MM.1S (cell line): ENCODE results near the gene FIGNL2.

Experiments
- DNase-seq: peaks from one replicate; pipeline ENCODE4 v3.0.0-alpha.2; 2015
- H2AFZ ChIP-seq: fragments of 300-600 bp; sonication (generic); 2 replicates; pipeline ENCODE4 v1.6.0; 2016; ENCODE audit warnings: antibody characterized with exemption, low read length
- H3F3A ChIP-seq: fragments of 300-600 bp; sonication (generic); 2 replicates; pipeline ENCODE4 v1.6.1; 2016; ENCODE audit warnings: mild to moderate bottlenecking, antibody characterized with exemption, low read length, moderate library complexity, mixed read lengths; ENCODE audit not compliant: insufficient read depth
- H3K27ac ChIP-seq: fragments of 300-600 bp; sonication (generic); 2 replicates; pipeline ENCODE4 v1.5.1; 2016; ENCODE audit warnings: mild to moderate bottlenecking, low read length
- H3K27me3 ChIP-seq: fragments of 300-600 bp; sonication (generic); replicated peaks from 2 replicates; pipeline ENCODE4 v1.6.0; 2016; ENCODE audit warnings: low read length; ENCODE audit not compliant: insufficient read depth
- H3K36me3 ChIP-seq: fragments of 300-600 bp; sonication (generic); replicated peaks from 2 replicates; pipeline ENCODE4 v1.6.1; 2016; ENCODE audit warnings: mild to moderate bottlenecking, low read length, mixed read lengths; ENCODE audit not compliant: insufficient read depth
- H3K4me1 ChIP-seq: fragments of 300-600 bp; sonication (generic); 2 replicates; pipeline ENCODE4 v1.6.1; 2016; ENCODE audit warnings: low read length, mixed read lengths
- H3K4me2 ChIP-seq: fragments of 300-600 bp; sonication (generic); 2 replicates; pipeline ENCODE4 v1.6.0; 2016; ENCODE audit warnings: low read depth, low read length
- H3K4me3 ChIP-seq: fragments of 300-600 bp; sonication (generic); 2 replicates; pipeline ENCODE4 v1.5.1; 2016; ENCODE audit warnings: low read length, mixed read lengths
- H3K79me2 ChIP-seq: fragments of 300-600 bp; sonication (generic); 2 replicates; pipeline ENCODE4 v1.6.1; 2016; ENCODE audit warnings: mixed run types, low read length, mixed read lengths
- H3K9ac ChIP-seq: fragments of 300-600 bp; sonication (generic); 2 replicates; pipeline ENCODE4 v1.6.1; 2016; ENCODE audit warnings: low read length, mixed read lengths
- H3K9me2 ChIP-seq: fragments of 300-600 bp; sonication (generic); replicated peaks from 2 replicates; pipeline ENCODE4 v1.6.1; 2016; ENCODE audit warnings: mild to moderate bottlenecking, low read length, mixed read lengths; ENCODE audit not compliant: insufficient read depth
- H3K9me3 ChIP-seq: fragments of 300-600 bp; sonication (generic); replicated peaks from 2 replicates; pipeline ENCODE4 v1.6.1; 2016; ENCODE audit warnings: mild to moderate bottlenecking, low read length, mixed read lengths; ENCODE audit not compliant: insufficient read depth
- H4K20me1 ChIP-seq: fragments of 300-600 bp; sonication (generic); 2 replicates; pipeline ENCODE4 v1.6.1; 2016; ENCODE audit warnings: mild to moderate bottlenecking, low read length, moderate library complexity, mixed read lengths; ENCODE audit not compliant: insufficient read depth
- EZH2 ChIP-seq: fragments of 300-600 bp; sonication (generic); optimal IDR thresholded peaks from 2 replicates; pipeline ENCODE3; 2017; ENCODE audit warnings: low read depth, mild to moderate bottlenecking, antibody characterized with exemption, low read length, mixed read lengths
- EZH2phosphoT487 ChIP-seq: fragments of 300-600 bp; sonication (generic); IDR thresholded peaks from 2 replicates; pipeline ENCODE4 v1.6.1; 2018; ENCODE audit warnings: antibody characterized with exemption, low read length
- TF ChIP-seq, protein P1 (sequence below): fragments of 300-600 bp; sonication (generic); IDR thresholded peaks from 2 replicates; pipeline ENCODE4 v1.5.1; 2016; ENCODE audit warnings: antibody characterized with exemption, low read length, mixed read lengths

FIGNL2 gene

DNA sequence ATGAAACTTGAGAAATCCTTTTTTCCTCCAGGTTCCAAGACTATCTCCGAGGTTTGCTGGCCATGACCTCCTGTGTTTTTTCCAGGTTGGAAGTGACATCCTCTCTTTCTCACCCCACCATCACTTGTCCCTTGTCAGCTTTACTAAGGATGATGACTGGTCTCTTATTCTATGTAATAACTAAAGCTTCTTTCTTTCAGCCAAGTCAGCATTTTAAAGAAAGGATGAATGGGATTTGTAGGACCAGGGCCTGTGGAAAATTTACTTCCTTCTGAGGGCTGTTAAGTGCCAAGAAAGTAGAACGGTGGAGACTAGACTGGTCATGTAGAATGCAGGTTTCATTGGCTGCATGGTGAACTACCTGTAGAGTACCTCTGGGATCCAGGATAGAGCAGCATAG lies 73.6 kb downstream of the FIGNL2 start:
- H3K4me1 ChIP-seq: no peaks in the 10 kb centered on the region
- no peak overlapping the region for H3K4me3 ChIP-seq
- H2AFZ ChIP-seq: no peak overlapping the region
- no peak for DNase-seq
- TF ChIP-seq EZH2phosphoT487: no peak
- TF ChIP-seq, protein P1, sequence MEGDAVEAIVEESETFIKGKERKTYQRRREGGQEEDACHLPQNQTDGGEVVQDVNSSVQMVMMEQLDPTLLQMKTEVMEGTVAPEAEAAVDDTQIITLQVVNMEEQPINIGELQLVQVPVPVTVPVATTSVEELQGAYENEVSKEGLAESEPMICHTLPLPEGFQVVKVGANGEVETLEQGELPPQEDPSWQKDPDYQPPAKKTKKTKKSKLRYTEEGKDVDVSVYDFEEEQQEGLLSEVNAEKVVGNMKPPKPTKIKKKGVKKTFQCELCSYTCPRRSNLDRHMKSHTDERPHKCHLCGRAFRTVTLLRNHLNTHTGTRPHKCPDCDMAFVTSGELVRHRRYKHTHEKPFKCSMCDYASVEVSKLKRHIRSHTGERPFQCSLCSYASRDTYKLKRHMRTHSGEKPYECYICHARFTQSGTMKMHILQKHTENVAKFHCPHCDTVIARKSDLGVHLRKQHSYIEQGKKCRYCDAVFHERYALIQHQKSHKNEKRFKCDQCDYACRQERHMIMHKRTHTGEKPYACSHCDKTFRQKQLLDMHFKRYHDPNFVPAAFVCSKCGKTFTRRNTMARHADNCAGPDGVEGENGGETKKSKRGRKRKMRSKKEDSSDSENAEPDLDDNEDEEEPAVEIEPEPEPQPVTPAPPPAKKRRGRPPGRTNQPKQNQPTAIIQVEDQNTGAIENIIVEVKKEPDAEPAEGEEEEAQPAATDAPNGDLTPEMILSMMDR: no peak
- no peak for TF ChIP-seq EZH2
- no peak overlapping the region for H3K4me2 ChIP-seq
- H3K79me2 ChIP-seq: no peaks in the 10 kb centered on the region
- no peak overlapping the region for H3K27ac ChIP-seq
- no peaks in the 10 kb centered on the region for H3K9me2 ChIP-seq
- H3F3A ChIP-seq: no peaks in the 10 kb centered on the region
- no peaks in the 10 kb centered on the region for H3K9me3 ChIP-seq
- H3K9ac ChIP-seq: no peak overlapping the region
- H3K27me3 ChIP-seq: no peaks in the 10 kb centered on the region
- H4K20me1 ChIP-seq: no peaks in the 10 kb centered on the region
- H3K36me3 ChIP-seq: no peaks in the 10 kb centered on the region

DNA sequence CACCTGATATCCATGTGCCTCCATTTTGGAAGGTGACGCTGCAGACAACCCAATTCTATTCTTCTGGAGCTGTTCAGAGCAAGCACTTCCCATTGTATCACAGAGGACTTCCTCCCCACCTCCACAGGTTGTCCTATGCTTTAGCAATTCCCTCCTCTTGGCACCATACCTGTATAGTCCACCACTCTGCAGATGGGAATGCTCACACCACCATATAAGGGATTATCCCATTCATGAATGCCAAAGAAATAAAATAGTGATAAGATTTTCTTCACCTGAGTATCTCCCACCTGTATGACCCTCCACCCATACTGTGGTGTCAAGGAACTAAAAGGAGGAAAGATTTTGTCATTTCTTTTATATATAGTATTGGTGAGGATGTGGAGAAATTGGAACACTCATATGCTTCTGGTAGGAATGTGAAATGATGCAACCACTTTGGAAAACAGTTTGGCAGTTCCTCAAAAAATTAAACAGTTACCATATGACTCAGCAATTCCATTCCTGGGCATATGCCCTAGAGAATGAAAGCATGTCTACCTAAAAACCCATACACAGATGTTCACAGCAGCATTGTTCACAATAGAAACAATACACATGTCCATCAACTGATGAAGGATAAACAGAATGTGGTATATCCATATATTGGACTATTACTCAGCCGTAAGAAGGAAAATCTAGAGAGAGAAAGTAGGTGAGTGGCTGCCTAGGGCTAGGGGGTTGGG lies 75.2 kb downstream of the FIGNL2 start:
- H4K20me1 ChIP-seq: no peaks in the 10 kb centered on the region
- H3K9me3 ChIP-seq: no peaks in the 10 kb centered on the region
- H3K4me3 ChIP-seq: no peak overlapping the region
- TF ChIP-seq, protein P1: no peak
- TF ChIP-seq EZH2phosphoT487 (no peak), EZH2 (no peak)
- H3K9ac ChIP-seq: no peak overlapping the region
- no peaks in the 10 kb centered on the region for H3K79me2 ChIP-seq
- no peaks in the 10 kb centered on the region for H3K4me1 ChIP-seq
- DNase-seq: no peak
- no peaks in the 10 kb centered on the region for H3K27me3 ChIP-seq
- H3K9me2 ChIP-seq: no peaks in the 10 kb centered on the region
- H2AFZ ChIP-seq: no peak overlapping the region
- no peak overlapping the region for H3K27ac ChIP-seq
- H3K4me2 ChIP-seq: no peak overlapping the region
- no peaks in the 10 kb centered on the region for H3F3A ChIP-seq
- no peaks in the 10 kb centered on the region for H3K36me3 ChIP-seq

DNA sequence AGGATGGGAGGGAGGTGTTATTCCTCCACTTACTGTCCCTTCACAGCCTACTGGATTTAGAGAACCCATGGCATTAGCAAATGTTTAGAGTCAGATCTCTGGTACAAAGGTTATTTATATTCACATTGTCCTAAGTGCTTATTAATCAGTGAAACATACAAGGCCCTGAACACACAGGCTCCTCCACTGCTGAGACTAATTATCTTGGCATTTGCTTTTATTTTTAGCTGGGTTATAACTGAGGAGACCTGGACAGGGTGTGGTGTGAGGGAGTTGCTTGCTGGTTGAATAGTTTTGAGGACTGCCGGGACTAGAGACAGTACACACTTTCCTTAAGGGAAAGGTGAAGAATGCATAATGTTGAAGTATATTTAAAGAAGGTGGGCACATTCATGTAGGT lies 77.5 kb downstream of the FIGNL2 start:
- Histone ChIP-seq H4K20me1 (no peaks in the 10 kb centered on the region), H3F3A (no peaks in the 10 kb centered on the region), H3K4me3 (no peak overlapping the region), H3K9me3 (no peaks in the 10 kb centered on the region), H3K36me3 (no peaks in the 10 kb centered on the region), H3K79me2 (no peaks in the 10 kb centered on the region), H3K4me2 (no peak overlapping the region), H3K9ac (no peak overlapping the region), H3K9me2 (no peaks in the 10 kb centered on the region), H2AFZ (no peak overlapping the region), H3K4me1 (no peaks in the 10 kb centered on the region), H3K27ac (no peak overlapping the region), H3K27me3 (no peaks in the 10 kb centered on the region)
- no peak for DNase-seq
- no peak for TF ChIP-seq EZH2phosphoT487
